ENCODE data around the gene LATS1. TPM values are rescaled to one million over a fixed set of nuclear protein-coding genes. Genes with fewer than 3 reads are reported as not detected.

Gene LATS1
- polyA plus RNA-seq, 3 donors = 5.2 to 10.3 (median 10.1) TPM

DNA sequence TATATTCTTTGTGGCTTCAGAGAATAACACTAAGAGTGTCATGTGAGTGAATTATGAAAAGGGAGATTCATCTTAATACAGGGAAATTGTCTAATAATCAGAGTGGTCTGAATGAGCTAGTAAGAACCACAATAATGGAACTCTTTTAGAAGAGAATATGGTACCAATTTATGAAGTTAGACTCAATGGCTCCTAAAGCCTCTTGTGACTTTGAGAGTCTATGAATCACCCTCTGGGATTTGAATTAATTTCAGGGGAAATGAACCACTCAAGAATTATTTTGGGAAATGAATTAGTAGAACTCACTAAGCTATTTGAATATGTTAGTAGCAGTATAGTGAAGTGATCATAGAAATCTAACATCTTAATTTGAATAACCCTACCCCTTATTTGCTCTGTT, 46.0 kb upstream of the LATS1 start:
- TF ChIP-seq, protein P1, sequence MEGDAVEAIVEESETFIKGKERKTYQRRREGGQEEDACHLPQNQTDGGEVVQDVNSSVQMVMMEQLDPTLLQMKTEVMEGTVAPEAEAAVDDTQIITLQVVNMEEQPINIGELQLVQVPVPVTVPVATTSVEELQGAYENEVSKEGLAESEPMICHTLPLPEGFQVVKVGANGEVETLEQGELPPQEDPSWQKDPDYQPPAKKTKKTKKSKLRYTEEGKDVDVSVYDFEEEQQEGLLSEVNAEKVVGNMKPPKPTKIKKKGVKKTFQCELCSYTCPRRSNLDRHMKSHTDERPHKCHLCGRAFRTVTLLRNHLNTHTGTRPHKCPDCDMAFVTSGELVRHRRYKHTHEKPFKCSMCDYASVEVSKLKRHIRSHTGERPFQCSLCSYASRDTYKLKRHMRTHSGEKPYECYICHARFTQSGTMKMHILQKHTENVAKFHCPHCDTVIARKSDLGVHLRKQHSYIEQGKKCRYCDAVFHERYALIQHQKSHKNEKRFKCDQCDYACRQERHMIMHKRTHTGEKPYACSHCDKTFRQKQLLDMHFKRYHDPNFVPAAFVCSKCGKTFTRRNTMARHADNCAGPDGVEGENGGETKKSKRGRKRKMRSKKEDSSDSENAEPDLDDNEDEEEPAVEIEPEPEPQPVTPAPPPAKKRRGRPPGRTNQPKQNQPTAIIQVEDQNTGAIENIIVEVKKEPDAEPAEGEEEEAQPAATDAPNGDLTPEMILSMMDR (IDR thresholded peaks at IDR 0.05) = no peak
- Mint-ChIP-seq H3K27ac (peak overlapping the region in 2 of 7 donors; percentile 30 to 41), H3K36me3 (peaks cover 26 to 44% of the 10 kb centered on the region in 2 donors), H3K27me3 (ENCODE audit: low read depth in 3 of 3) (no peaks in the 10 kb centered on the region), H3K4me3 (no peak overlapping the region), H3K9me3 (peaks cover 0 to 10% (median 4%) of the 10 kb centered on the region in 7 donors), H3K4me1 (peaks cover 42% of the 10 kb centered on the region)
- intact Hi-C loops (cut with micrococcal nuclease) = no loop called here
- Histone ChIP-seq H3K4me2 (replicated peaks; ENCODE audit: extremely low read depth, low read length, poor library complexity, severe bottlenecking) (no peak overlapping the region), H2AFZ (ENCODE audit: insufficient read depth, low read depth, low read length, poor library complexity, severe bottlenecking) (no peak overlapping the region), H4K20me1 (ENCODE audit: insufficient read depth, low read length) (peaks cover 78% of the 10 kb centered on the region), H3K27ac (ENCODE audit: low read depth in 1 of 2, low read length in 2 of 2) (peak overlapping the region in 1 of 2 donors; percentile 66), H3K9me3 (replicated peaks in 1 of 2; ENCODE audit: control insufficient read depth in 1 of 2, insufficient read depth in 1 of 2, low read length in 2 of 2) (no peaks in the 10 kb centered on the region), H3K9ac (ENCODE audit: insufficient read depth, low read length, poor library complexity, severe bottlenecking) (no peak overlapping the region), H3K27me3 (ENCODE audit: control insufficient read depth in 2 of 2, insufficient read depth in 2 of 2, low read length in 2 of 2) (no peaks in the 10 kb centered on the region), H3K4me3 (replicated peaks in 1 of 3; ENCODE audit: low read depth in 2 of 3, low read length in 3 of 3) (no peak overlapping the region), H3K4me1 (ENCODE audit: control insufficient read depth in 1 of 2, insufficient read depth in 2 of 2, low read length in 2 of 2) (peaks cover 34 to 35% of the 10 kb centered on the region in 2 donors), H3K36me3 (replicated peaks in 1 of 2; ENCODE audit: control insufficient read depth in 1 of 2, insufficient read depth in 2 of 2, low read length in 2 of 2) (peaks cover 10 to 46% of the 10 kb centered on the region in 2 donors), H3K79me2 (ENCODE audit: insufficient read depth, low read length) (peaks cover 92% of the 10 kb centered on the region)
- no peak for DNase-seq

DNA sequence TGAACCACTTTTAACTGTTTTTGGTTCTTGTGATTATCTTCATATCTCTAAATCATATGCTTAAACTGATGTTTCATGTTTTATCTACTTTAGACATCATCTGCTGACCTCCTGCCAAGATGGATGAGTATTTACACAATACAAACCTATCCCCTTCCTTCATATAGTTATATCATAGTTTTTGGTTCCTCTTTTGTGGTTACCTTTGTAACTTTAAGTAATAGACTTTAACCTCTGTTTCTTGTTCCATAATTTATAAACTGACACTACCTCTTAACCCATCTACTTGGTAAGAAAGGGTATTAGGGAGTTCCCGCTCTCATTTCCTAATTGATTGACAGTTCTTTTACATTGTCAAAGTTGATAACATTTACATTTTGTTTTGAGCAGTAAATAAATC, 43.5 kb upstream of the LATS1 start:
- intact Hi-C loops (cut with micrococcal nuclease) = no loop called here
- Mint-ChIP-seq H3K36me3 (peaks cover 19 to 40% of the 10 kb centered on the region in 2 donors), H3K4me3 (no peak overlapping the region), H3K27me3 (ENCODE audit: low read depth in 3 of 3) (no peaks in the 10 kb centered on the region), H3K4me1 (peaks cover 43% of the 10 kb centered on the region), H3K9me3 (peaks cover 0 to 10% (median 4%) of the 10 kb centered on the region in 7 donors), H3K27ac (peak overlapping the region; percentile 67 to 89 (median 86))
- Histone ChIP-seq H3K79me2 (ENCODE audit: insufficient read depth, low read length) (peaks cover 92% of the 10 kb centered on the region), H3K4me3 (replicated peaks in 1 of 3; ENCODE audit: low read depth in 2 of 3, low read length in 3 of 3) (no peak overlapping the region), H2AFZ (ENCODE audit: insufficient read depth, low read depth, low read length, poor library complexity, severe bottlenecking) (no peak overlapping the region), H3K4me2 (replicated peaks; ENCODE audit: extremely low read depth, low read length, poor library complexity, severe bottlenecking) (peak overlapping the region; percentile 4), H3K9me3 (replicated peaks in 1 of 2; ENCODE audit: control insufficient read depth in 1 of 2, insufficient read depth in 1 of 2, low read length in 2 of 2) (no peaks in the 10 kb centered on the region), H3K4me1 (ENCODE audit: control insufficient read depth in 1 of 2, insufficient read depth in 2 of 2, low read length in 2 of 2) (peaks cover 28 to 31% of the 10 kb centered on the region in 2 donors), H3K27me3 (ENCODE audit: control insufficient read depth in 2 of 2, insufficient read depth in 2 of 2, low read length in 2 of 2) (no peaks in the 10 kb centered on the region), H4K20me1 (ENCODE audit: insufficient read depth, low read length) (peaks cover 77% of the 10 kb centered on the region), H3K27ac (ENCODE audit: low read depth in 1 of 2, low read length in 2 of 2) (peak overlapping the region in 1 of 2 donors; percentile 46), H3K9ac (ENCODE audit: insufficient read depth, low read length, poor library complexity, severe bottlenecking) (no peak overlapping the region), H3K36me3 (replicated peaks in 1 of 2; ENCODE audit: control insufficient read depth in 1 of 2, insufficient read depth in 2 of 2, low read length in 2 of 2) (peaks cover 9 to 33% of the 10 kb centered on the region in 2 donors)
- TF ChIP-seq, protein P1 (IDR thresholded peaks at IDR 0.05) = no peak
- WGBS (ENCODE audit: insufficient coverage) = no CpG with 5 or more reads among the region's 1 CpG
- peak; percentile 43 to 69 (median 66) for DNase-seq

All from CD14-positive monocyte (primary cell).